GM23338 (cell line): ENCODE data around the gene SLC30A3. TPM values are rescaled to one million over a fixed set of nuclear protein-coding genes. Genes with fewer than 3 reads are reported as not detected.

Experiments used
- ATAC-seq: fragments of 200-7000 bp; cut with Tn5 transposase; 3 replicates; pipeline ENCODE4 v1.9.1; 2020
- DNase-seq: peaks from one replicate; pipeline ENCODE4 v3.0.0-alpha.2; 2015; ENCODE audit warnings: low spot score
- H2AFZ ChIP-seq: fragments of 200-600 bp; sonication (generic); 2 replicates; pipeline ENCODE4 v1.8.0; 2016; ENCODE audit warnings: antibody characterized with exemption, mild to moderate bottlenecking, moderate library complexity
- H3F3A ChIP-seq: fragments of 200-600 bp; sonication (generic); replicated peaks from 2 replicates; pipeline ENCODE4 v1.8.0; 2017; ENCODE audit warnings: antibody characterized with exemption, mixed run types, low read depth
- H3K27ac ChIP-seq: fragments of 200-600 bp; sonication (generic); 2 replicates; pipeline ENCODE4 v1.6.1; 2016; ENCODE audit warnings: low read depth
- H3K27me3 ChIP-seq: fragments of 200-600 bp; sonication (generic); 2 replicates; pipeline ENCODE4 v1.8.0; 2016; ENCODE audit warnings: mild to moderate bottlenecking, mixed run types, moderate library complexity; ENCODE audit not compliant: insufficient read depth
- H3K36me3 ChIP-seq: fragments of 200-600 bp; sonication (generic); 2 replicates; pipeline ENCODE4 v1.8.0; 2016; ENCODE audit warnings: mild to moderate bottlenecking; ENCODE audit not compliant: insufficient read depth
- H3K4me1 ChIP-seq: fragments of 200-600 bp; sonication (generic); 2 replicates; pipeline ENCODE4 v1.8.0; 2016; ENCODE audit warnings: mild to moderate bottlenecking, moderate library complexity; ENCODE audit not compliant: insufficient read depth
- H3K4me2 ChIP-seq: fragments of 200-600 bp; sonication (generic); 2 replicates; pipeline ENCODE4 v1.7.1; 2017; ENCODE audit warnings: mixed run types
- H3K4me3 ChIP-seq: fragments of 200-600 bp; sonication (generic); 2 replicates; pipeline ENCODE4 v1.6.1; 2016; ENCODE audit warnings: mixed run types
- H3K79me2 ChIP-seq: fragments of 200-600 bp; sonication (generic); replicated peaks from 2 replicates; pipeline ENCODE4 v1.8.0; 2017; ENCODE audit warnings: mild to moderate bottlenecking; ENCODE audit not compliant: insufficient read depth
- H3K9me2 ChIP-seq: fragments of 200-600 bp; sonication (generic); 2 replicates; pipeline ENCODE4 v1.8.0; 2017; ENCODE audit not compliant: insufficient read depth
- H4K20me1 ChIP-seq: fragments of 200-600 bp; sonication (generic); replicated peaks from 2 replicates; pipeline ENCODE4 v1.8.0; 2017; ENCODE audit warnings: mild to moderate bottlenecking; ENCODE audit not compliant: insufficient read depth
- H3K27ac Mint-ChIP-seq: 2 replicates; pipeline ENCODE4 v1.8.0; 2020; ENCODE audit warnings: inconsistent platforms, mild to moderate bottlenecking, moderate library complexity, mixed read lengths
- H3K27me3 Mint-ChIP-seq: 3 replicates; pipeline ENCODE4 v1.8.0; 2022; ENCODE audit warnings: low read depth, mild to moderate bottlenecking, moderate library complexity, mixed read lengths, inconsistent platforms; ENCODE audit not compliant: insufficient read depth, poor library complexity
- H3K36me3 Mint-ChIP-seq: 3 replicates; pipeline ENCODE4 v1.8.0; 2021; ENCODE audit warnings: low read depth, mild to moderate bottlenecking, inconsistent platforms, moderate library complexity, mixed read lengths
- H3K4me1 Mint-ChIP-seq: 3 replicates; pipeline ENCODE4 v1.8.0; 2020; ENCODE audit warnings: mild to moderate bottlenecking, inconsistent platforms, mixed read lengths
- H3K4me3 Mint-ChIP-seq: 3 replicates; pipeline ENCODE4 v1.8.0; 2021; ENCODE audit warnings: moderate library complexity, mild to moderate bottlenecking, inconsistent platforms, mixed read lengths
- H3K9me3 Mint-ChIP-seq: 3 replicates; pipeline ENCODE4 v1.8.0; 2020; ENCODE audit warnings: moderate library complexity, mild to moderate bottlenecking, inconsistent platforms, mixed read lengths
- CREB1 ChIP-seq: fragments of 250-450 bp; sonication (Bioruptor Pico); IDR thresholded peaks from 2 replicates; pipeline ENCODE4 v1.5.0; 2020; ENCODE audit warnings: low read depth, mild to moderate bottlenecking, moderate library complexity
- EZH2 ChIP-seq: fragments of 200-600 bp; sonication (generic); IDR thresholded peaks from one replicate; pipeline ENCODE4 v1.8.0; 2017; ENCODE audit warnings: antibody characterized with exemption, mild to moderate bottlenecking, low read depth; ENCODE audit not compliant: unreplicated experiment
- EZH2phosphoT487 ChIP-seq: fragments of 200-600 bp; sonication (generic); IDR thresholded peaks from one replicate; pipeline ENCODE4 v1.8.1; 2018; ENCODE audit warnings: antibody characterized with exemption; ENCODE audit not compliant: unreplicated experiment
- ZNF331 ChIP-seq: fragments of 250-450 bp; sonication (Bioruptor Pico); IDR thresholded peaks from 2 replicates; pipeline ENCODE4 v1.5.0; 2020; ENCODE audit warnings: low read depth, mild to moderate bottlenecking, moderate library complexity
- polyA plus RNA-seq: library from polyadenylated mRNA; unstranded; fragments of >200 nt; fragmentation: Nextera tagmentation; extraction: Ambion mirVana; gene quantifications from 2 replicates; pipeline ENCODE4 v1.2.1, GENCODE V29; 2016
- total RNA-seq: library from RNA; depleted of rRNA; stranded (reverse); fragments of >200 nt; shearing (Covaris generic); gene quantifications from 2 replicates; pipeline ENCODE4 v1.2.3, GENCODE V29; 2014
- TF ChIP-seq, protein P1 (sequence below), 2 experiments: fragments of 200-600 bp in 1 of 2; sonication (generic) in 1 of 2; conservative IDR thresholded peaks; 2 replicates each; pipeline versions ENCODE4 v1.5.1 to v1.6.1; 2016 to 2017; ENCODE audit warnings: antibody characterized with exemption in 2 of 2, low read depth in 2 of 2, mild to moderate bottlenecking in 2 of 2, moderate library complexity in 1 of 2
- TF ChIP-seq, protein P2 (sequence below): IDR thresholded peaks from one replicate; pipeline ENCODE4 v1.6.1; 2018; ENCODE audit warnings: antibody characterized with exemption; ENCODE audit not compliant: unreplicated experiment
- TF ChIP-seq, protein P3 (sequence below): IDR thresholded peaks from 2 replicates; pipeline ENCODE4 v1.6.1; 2016; ENCODE audit warnings: antibody characterized with exemption

Gene SLC30A3
- total and polyA plus RNA-seq, 2 experiments from 2014 or later: 4.1 to 8.3 TPM

DNA sequence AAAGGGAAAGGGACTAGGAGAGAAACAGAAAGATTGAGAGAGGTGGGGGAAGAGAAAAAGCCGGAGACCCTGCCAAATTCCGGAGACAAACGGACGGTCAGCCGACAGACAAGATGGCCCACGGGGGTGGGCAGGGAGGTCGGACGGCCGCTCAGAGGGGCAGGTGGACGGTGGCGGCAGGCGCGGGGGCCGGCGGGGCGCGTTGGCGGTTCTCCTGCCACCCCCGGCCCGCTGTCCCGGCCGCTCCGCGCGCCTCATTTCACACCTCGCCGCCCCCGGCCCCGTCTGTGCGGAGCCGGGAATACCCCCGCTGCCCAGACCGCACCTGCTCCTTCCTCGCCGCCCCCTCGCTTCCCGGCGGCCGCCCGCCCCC is 935 bp downstream of the SLC30A3 start:
- peaks cover 23% of the 10 kb centered on the region for H3K4me1 Mint-ChIP-seq
- Histone ChIP-seq H3K79me2 (no peaks in the 10 kb centered on the region), H3K9me2 (no peaks in the 10 kb centered on the region), H4K20me1 (no peaks in the 10 kb centered on the region; the same call in 1 of the 2 replicates), H3K4me2 (peak overlapping the region; percentile 98), H3F3A (0 out of 2 replicates have a peak, but pooled peaks cover 9% of the 10 kb centered on the region), H3K27me3 (peaks cover 72% of the 10 kb centered on the region), H3K27ac (no peak overlapping the region), H3K4me1 (peaks cover 17% of the 10 kb centered on the region), H3K36me3 (no peaks in the 10 kb centered on the region), H2AFZ (peak overlapping the region; percentile 32; the same call in 1 of the 2 replicates), H3K4me3 (peak overlapping the region; percentile 82)
- ATAC-seq (peak; percentile 1; the same call in 2 of the 3 replicates), DNase-seq (no peak)
- no peaks in the 10 kb centered on the region for H3K9me3 Mint-ChIP-seq
- peaks cover 47% of the 10 kb centered on the region for H3K27me3 Mint-ChIP-seq
- H3K36me3 Mint-ChIP-seq: no peaks in the 10 kb centered on the region; the same call in 2 of the 3 replicates
- H3K27ac Mint-ChIP-seq: no peak overlapping the region
- H3K4me3 Mint-ChIP-seq: peak overlapping the region; percentile 82
- TF ChIP-seq, protein P1, sequence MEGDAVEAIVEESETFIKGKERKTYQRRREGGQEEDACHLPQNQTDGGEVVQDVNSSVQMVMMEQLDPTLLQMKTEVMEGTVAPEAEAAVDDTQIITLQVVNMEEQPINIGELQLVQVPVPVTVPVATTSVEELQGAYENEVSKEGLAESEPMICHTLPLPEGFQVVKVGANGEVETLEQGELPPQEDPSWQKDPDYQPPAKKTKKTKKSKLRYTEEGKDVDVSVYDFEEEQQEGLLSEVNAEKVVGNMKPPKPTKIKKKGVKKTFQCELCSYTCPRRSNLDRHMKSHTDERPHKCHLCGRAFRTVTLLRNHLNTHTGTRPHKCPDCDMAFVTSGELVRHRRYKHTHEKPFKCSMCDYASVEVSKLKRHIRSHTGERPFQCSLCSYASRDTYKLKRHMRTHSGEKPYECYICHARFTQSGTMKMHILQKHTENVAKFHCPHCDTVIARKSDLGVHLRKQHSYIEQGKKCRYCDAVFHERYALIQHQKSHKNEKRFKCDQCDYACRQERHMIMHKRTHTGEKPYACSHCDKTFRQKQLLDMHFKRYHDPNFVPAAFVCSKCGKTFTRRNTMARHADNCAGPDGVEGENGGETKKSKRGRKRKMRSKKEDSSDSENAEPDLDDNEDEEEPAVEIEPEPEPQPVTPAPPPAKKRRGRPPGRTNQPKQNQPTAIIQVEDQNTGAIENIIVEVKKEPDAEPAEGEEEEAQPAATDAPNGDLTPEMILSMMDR (conservative IDR thresholded peaks at IDR 0.05; ENCODE audit: low read depth in 2 of 2): no peak
- TF ChIP-seq EZH2 (peak; percentile 60), EZH2phosphoT487 (peak; percentile 47), ZNF331 (CRISPR knock-in tag) (no peak)

DNA sequence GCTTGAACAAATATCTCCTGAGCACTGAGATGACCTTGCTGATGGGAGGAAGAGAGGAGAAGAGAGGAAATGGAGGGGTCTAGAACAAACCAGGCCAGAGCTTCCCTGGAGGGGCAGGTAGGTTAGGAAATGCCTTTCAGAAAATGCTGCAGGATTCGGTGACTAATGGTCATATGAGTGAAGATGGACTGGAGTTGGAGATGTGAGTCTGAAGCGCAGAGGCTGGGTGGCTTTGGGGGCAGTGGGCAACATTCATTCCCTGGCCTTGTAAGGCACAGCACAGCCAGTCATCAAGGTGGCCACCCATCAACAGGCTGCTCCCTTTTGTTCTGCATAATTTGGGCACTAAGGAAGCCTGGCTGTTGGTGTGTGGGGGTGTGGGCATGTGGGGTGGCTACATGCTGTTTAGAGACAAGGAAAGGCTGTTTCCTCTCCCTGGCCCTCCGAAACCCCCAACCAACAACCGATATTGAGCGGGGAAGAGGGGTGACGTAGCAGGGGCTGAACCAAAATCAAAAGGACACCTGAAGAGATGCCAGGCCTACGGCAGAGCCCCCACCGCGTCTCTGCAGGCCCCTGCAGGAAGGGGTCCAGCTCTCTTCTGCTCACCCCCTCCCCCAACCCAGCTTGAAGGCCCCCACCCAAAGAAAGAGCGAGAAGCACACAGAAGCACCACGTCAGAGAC is 1.5 kb downstream of the SLC30A3 start:
- H3K9me3 Mint-ChIP-seq: no peaks in the 10 kb centered on the region
- peaks cover 67% of the 10 kb centered on the region for H3K27me3 ChIP-seq
- ATAC-seq: no peak
- no peak overlapping the region; the same call in 1 of the 2 replicates for H3K27ac Mint-ChIP-seq
- H4K20me1 ChIP-seq: no peaks in the 10 kb centered on the region; the same call in 1 of the 2 replicates
- no peak overlapping the region for H3K27ac ChIP-seq
- no peaks in the 10 kb centered on the region; the same call in 2 of the 3 replicates for H3K36me3 Mint-ChIP-seq
- peak overlapping the region; percentile 82 for H3K4me3 ChIP-seq
- DNase-seq: no peak
- peak overlapping the region; percentile 82 for H3K4me3 Mint-ChIP-seq
- peaks cover 23% of the 10 kb centered on the region for H3K4me1 Mint-ChIP-seq
- TF ChIP-seq, protein P2, sequence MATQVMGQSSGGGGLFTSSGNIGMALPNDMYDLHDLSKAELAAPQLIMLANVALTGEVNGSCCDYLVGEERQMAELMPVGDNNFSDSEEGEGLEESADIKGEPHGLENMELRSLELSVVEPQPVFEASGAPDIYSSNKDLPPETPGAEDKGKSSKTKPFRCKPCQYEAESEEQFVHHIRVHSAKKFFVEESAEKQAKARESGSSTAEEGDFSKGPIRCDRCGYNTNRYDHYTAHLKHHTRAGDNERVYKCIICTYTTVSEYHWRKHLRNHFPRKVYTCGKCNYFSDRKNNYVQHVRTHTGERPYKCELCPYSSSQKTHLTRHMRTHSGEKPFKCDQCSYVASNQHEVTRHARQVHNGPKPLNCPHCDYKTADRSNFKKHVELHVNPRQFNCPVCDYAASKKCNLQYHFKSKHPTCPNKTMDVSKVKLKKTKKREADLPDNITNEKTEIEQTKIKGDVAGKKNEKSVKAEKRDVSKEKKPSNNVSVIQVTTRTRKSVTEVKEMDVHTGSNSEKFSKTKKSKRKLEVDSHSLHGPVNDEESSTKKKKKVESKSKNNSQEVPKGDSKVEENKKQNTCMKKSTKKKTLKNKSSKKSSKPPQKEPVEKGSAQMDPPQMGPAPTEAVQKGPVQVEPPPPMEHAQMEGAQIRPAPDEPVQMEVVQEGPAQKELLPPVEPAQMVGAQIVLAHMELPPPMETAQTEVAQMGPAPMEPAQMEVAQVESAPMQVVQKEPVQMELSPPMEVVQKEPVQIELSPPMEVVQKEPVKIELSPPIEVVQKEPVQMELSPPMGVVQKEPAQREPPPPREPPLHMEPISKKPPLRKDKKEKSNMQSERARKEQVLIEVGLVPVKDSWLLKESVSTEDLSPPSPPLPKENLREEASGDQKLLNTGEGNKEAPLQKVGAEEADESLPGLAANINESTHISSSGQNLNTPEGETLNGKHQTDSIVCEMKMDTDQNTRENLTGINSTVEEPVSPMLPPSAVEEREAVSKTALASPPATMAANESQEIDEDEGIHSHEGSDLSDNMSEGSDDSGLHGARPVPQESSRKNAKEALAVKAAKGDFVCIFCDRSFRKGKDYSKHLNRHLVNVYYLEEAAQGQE: no peak
- TF ChIP-seq, protein P3, sequence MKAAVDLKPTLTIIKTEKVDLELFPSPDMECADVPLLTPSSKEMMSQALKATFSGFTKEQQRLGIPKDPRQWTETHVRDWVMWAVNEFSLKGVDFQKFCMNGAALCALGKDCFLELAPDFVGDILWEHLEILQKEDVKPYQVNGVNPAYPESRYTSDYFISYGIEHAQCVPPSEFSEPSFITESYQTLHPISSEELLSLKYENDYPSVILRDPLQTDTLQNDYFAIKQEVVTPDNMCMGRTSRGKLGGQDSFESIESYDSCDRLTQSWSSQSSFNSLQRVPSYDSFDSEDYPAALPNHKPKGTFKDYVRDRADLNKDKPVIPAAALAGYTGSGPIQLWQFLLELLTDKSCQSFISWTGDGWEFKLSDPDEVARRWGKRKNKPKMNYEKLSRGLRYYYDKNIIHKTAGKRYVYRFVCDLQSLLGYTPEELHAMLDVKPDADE: no peak
- no peak for TF ChIP-seq CREB1 (CRISPR knock-in tag)
- H3K4me2 ChIP-seq: peak overlapping the region; percentile 98
- H3K79me2 ChIP-seq: no peaks in the 10 kb centered on the region
- H3F3A ChIP-seq: 0 out of 2 replicates have a peak, but pooled peaks cover 9% of the 10 kb centered on the region
- no peaks in the 10 kb centered on the region for H3K36me3 ChIP-seq
- H3K27me3 Mint-ChIP-seq: peaks cover 47% of the 10 kb centered on the region
- no peaks in the 10 kb centered on the region for H3K9me2 ChIP-seq
- peak overlapping the region; percentile 32; the same call in 1 of the 2 replicates for H2AFZ ChIP-seq
- H3K4me1 ChIP-seq: peaks cover 17% of the 10 kb centered on the region
